Kidney (tissue), 14 donors: ENCODE results near the gene DHCR24. TPM values are rescaled to one million over a fixed set of nuclear protein-coding genes. Genes with fewer than 3 reads are reported as not detected.

Experiments
- DNase-seq, 5 donors: peaks; one replicate each; pipeline ENCODE4 v3.0.0-alpha.2; 2013 to 2020
- FAIRE-seq: peaks from 2 replicates; lab custom pipeline; 2012; peaks lifted over from hg19 to GRCh38; lab: Jason Lieb, UNC
- H3K27ac ChIP-seq, 2 donors: one replicate each; pipeline ENCODE4 v1.7.0; 2013; ENCODE audit warnings: low read depth in 2 of 2, low read length in 2 of 2, inconsistent platforms in 1 of 2
- H3K27me3 ChIP-seq: one replicate; pipeline ENCODE4 v1.7.1; 2013; ENCODE audit warnings: low read length, inconsistent platforms; ENCODE audit not compliant: control insufficient read depth, insufficient read depth
- H3K36me3 ChIP-seq, 3 donors: one replicate each; pipeline versions ENCODE4 v1.7.0 to v1.7.1; 2013; ENCODE audit warnings: low read length in 3 of 3, control low read depth in 1 of 3, inconsistent platforms in 1 of 3; ENCODE audit not compliant: insufficient read depth in 3 of 3, control insufficient read depth in 2 of 3
- H3K4me1 ChIP-seq, 3 donors: one replicate each; pipeline versions ENCODE4 v1.7.0 to v1.7.1; 2013; ENCODE audit warnings: low read length in 3 of 3, inconsistent platforms in 1 of 3, low read depth in 1 of 3; ENCODE audit not compliant: control insufficient read depth in 2 of 3, insufficient read depth in 2 of 3
- H3K4me3 ChIP-seq, 3 donors: one replicate each; pipeline versions ENCODE4 v1.7.0 to v1.8.1; 2013; ENCODE audit warnings: low read length in 3 of 3, control low read depth in 1 of 3, inconsistent platforms in 1 of 3
- H3K9ac ChIP-seq, 3 donors: one replicate each; pipeline versions ENCODE4 v1.7.0 to v1.7.1; 2013; ENCODE audit warnings: low read length in 3 of 3, control low read depth in 1 of 3, inconsistent platforms in 1 of 3
- H3K9me3 ChIP-seq, 3 donors: one replicate each; pipeline versions ENCODE4 v1.7.0 to v1.7.1; 2013; ENCODE audit warnings: low read length in 3 of 3, control low read depth in 1 of 3, inconsistent platforms in 1 of 3; ENCODE audit not compliant: control insufficient read depth in 2 of 3, insufficient read depth in 1 of 3
- CTCF ChIP-seq: IDR thresholded peaks from 3 replicates; pipeline ENCODE4 v1.5.1; 2012; ENCODE audit warnings: mild to moderate bottlenecking, moderate library complexity, borderline replicate concordance; ENCODE audit not compliant: insufficient read depth; ENCODE audit errors: extremely low read depth
- intact Hi-C: fragments of 100-400 bp; cut with DNase I; formaldehyde crosslinking; loops from one replicate; pipeline ENCODE4 v1.11.1; 2022
- polyA plus RNA-seq: library from polyadenylated mRNA; stranded (reverse); fragments of 350-450 nt; fragmentation: Illumina TruSeq; extraction: RNeasy Lipid Tissue Mini Kit (QIAGEN cat#74804); gene quantifications from one replicate; pipeline ENCODE4 v1.2.3, GENCODE V29; 2014; ENCODE audit warnings: low read depth, low replicate concordance; ENCODE audit not compliant: insufficient read depth
- total RNA-seq: library from RNA; stranded (reverse); fragmentation: NEBNext Ultra II Directional; extraction: Animal tissue kit (Norgen Biotek cat#: 25700); gene quantifications from one replicate; pipeline ENCODE4 v1.2.1, GENCODE V29; 2021
- donor health status: control.
- donor health status: control.
- donor health status: control.
- donor health status: control.
- donor health status: control.
- donor health status: DM: yes; HTN: yes; CAD: no.
- donor health status: Normal renal cell carcinoma (clear cell type).

The DHCR24 gene
- total and polyA plus RNA-seq, 2 donors from 2014 or later = 33.7 to 91.7 TPM

- H3K9me3 ChIP-seq = no peaks in the 10 kb centered on the region
- intact Hi-C loops = no loop called here
- no peak overlapping the region for H3K9ac ChIP-seq
- TF ChIP-seq CTCF = no peak
- no peak overlapping the region for H3K27ac ChIP-seq
- no peak overlapping the region for H3K4me3 ChIP-seq
- DNase-seq (no peak), FAIRE-seq (no peak)
- no peaks in the 10 kb centered on the region for H3K27me3 ChIP-seq
- peaks cover 0 to 19% (median 7%) of the 10 kb centered on the region in 3 donors for H3K4me1 ChIP-seq
- H3K36me3 ChIP-seq = peaks cover 3 to 7% (median 3%) of the 10 kb centered on the region in 3 donors
Observed at GRCh38 chr1:54870869-54871268, 16.1 kb downstream of the DHCR24 start.

GRCh38 chr1:54869173-54869851 is 17.7 kb downstream of the DHCR24 start:
- H3K9ac ChIP-seq = no peak overlapping the region
- no peak overlapping the region for H3K4me3 ChIP-seq
- no peaks in the 10 kb centered on the region for H3K27me3 ChIP-seq
- no peak overlapping the region for H3K27ac ChIP-seq
- no peak for DNase-seq
- peaks cover 2 to 3% (median 3%) of the 10 kb centered on the region in 3 donors for H3K36me3 ChIP-seq
- no peak for TF ChIP-seq CTCF
- H3K9me3 ChIP-seq = no peaks in the 10 kb centered on the region
- intact Hi-C loops = no loop called here
- no peak for FAIRE-seq
- H3K4me1 ChIP-seq = peaks cover 0 to 26% (median 11%) of the 10 kb centered on the region in 3 donors

- no peaks in the 10 kb centered on the region for H3K9me3 ChIP-seq
- peaks cover 0 to 29% (median 11%) of the 10 kb centered on the region in 3 donors for H3K4me1 ChIP-seq
- intact Hi-C loops = no loop called here
- H3K36me3 ChIP-seq = peaks cover 0 to under 1% (median 0%) of the 10 kb centered on the region in 3 donors
- H3K27ac ChIP-seq = no peak overlapping the region
- no peak overlapping the region for H3K9ac ChIP-seq
- DNase-seq (no peak), FAIRE-seq (no peak)
- no peak overlapping the region for H3K4me3 ChIP-seq
- no peak for TF ChIP-seq CTCF
- H3K27me3 ChIP-seq = no peaks in the 10 kb centered on the region
Observed at GRCh38 chr1:54867717-54868057, 19.3 kb downstream of the DHCR24 start.
